ENCODE data around the gene PTPN9. TPM values are rescaled to one million over a fixed set of nuclear protein-coding genes. Genes with fewer than 3 reads are reported as not detected.

PTPN9 gene
- total and polyA plus RNA-seq, 2 of the 13 experiments (the other 11 are each of a cell fraction or from before 2014, with no cell fraction given), result 16.6 to 19.9 TPM

GRCh38 chr15:75452865-75453702 lies 126.0 kb downstream of the PTPN9 start (continued):
- TF ChIP-seq BORCS8-MEF2B (CRISPR knock-in tag; IDR thresholded peaks at IDR 0.05) (peak; percentile 14; the same call in 1 of the 2 replicates), ZNF143 (CRISPR knock-in tag; IDR thresholded peaks at IDR 0.05) (no peak), RARG (CRISPR knock-in tag; IDR thresholded peaks at IDR 0.05; ENCODE audit: low read depth) (no peak), ZNF251 (CRISPR knock-in tag; IDR thresholded peaks at IDR 0.05) (no peak), ZNF704 (CRISPR knock-in tag; IDR thresholded peaks at IDR 0.05; ENCODE audit: borderline replicate concordance) (peak; percentile 63; the same call in 1 of the 2 replicates), ZMYM2 (CRISPR knock-in tag; IDR thresholded peaks at IDR 0.05) (no peak), ZNF547 (CRISPR knock-in tag; IDR thresholded peaks at IDR 0.05) (no peak), PAXIP1 (CRISPR knock-in tag; conservative IDR thresholded peaks at IDR 0.05) (no peak), ZSCAN25 (CRISPR knock-in tag; IDR thresholded peaks at IDR 0.05) (no peak; the same call in 1 of the 2 replicates), ZFY (CRISPR knock-in tag; IDR thresholded peaks at IDR 0.05) (peak; percentile 28), ETV5 (CRISPR knock-in tag; IDR thresholded peaks at IDR 0.05; ENCODE audit: borderline replicate concordance) (no peak), ZNF232 (CRISPR knock-in tag; IDR thresholded peaks at IDR 0.05; ENCODE audit: borderline replicate concordance) (0 out of 2 replicates have a peak, but pooled peaks have one; percentile 29), TFDP1 (CRISPR knock-in tag; IDR thresholded peaks at IDR 0.05; ENCODE audit: borderline replicate concordance) (no peak; the same call in 1 of the 2 replicates), XBP1 (CRISPR knock-in tag; IDR thresholded peaks at IDR 0.05) (no peak), JARID2 (CRISPR knock-in tag; IDR thresholded peaks at IDR 0.05; ENCODE audit: insufficient replicate concordance) (no peak), GTF3A (CRISPR knock-in tag; conservative IDR thresholded peaks at IDR 0.05) (0 out of 2 replicates have a peak, but pooled peaks have one; percentile 32), HMG20A (CRISPR knock-in tag; IDR thresholded peaks at IDR 0.05; ENCODE audit: borderline replicate concordance) (no peak), WIZ (CRISPR knock-in tag; IDR thresholded peaks at IDR 0.05) (no peak)
- TF ChIP-seq, protein P1, sequence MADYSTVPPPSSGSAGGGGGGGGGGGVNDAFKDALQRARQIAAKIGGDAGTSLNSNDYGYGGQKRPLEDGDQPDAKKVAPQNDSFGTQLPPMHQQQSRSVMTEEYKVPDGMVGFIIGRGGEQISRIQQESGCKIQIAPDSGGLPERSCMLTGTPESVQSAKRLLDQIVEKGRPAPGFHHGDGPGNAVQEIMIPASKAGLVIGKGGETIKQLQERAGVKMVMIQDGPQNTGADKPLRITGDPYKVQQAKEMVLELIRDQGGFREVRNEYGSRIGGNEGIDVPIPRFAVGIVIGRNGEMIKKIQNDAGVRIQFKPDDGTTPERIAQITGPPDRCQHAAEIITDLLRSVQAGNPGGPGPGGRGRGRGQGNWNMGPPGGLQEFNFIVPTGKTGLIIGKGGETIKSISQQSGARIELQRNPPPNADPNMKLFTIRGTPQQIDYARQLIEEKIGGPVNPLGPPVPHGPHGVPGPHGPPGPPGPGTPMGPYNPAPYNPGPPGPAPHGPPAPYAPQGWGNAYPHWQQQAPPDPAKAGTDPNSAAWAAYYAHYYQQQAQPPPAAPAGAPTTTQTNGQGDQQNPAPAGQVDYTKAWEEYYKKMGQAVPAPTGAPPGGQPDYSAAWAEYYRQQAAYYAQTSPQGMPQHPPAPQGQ (CRISPR knock-in tag; IDR thresholded peaks at IDR 0.05; ENCODE audit: borderline replicate concordance), result no peak
- TF ChIP-seq, protein P2, sequence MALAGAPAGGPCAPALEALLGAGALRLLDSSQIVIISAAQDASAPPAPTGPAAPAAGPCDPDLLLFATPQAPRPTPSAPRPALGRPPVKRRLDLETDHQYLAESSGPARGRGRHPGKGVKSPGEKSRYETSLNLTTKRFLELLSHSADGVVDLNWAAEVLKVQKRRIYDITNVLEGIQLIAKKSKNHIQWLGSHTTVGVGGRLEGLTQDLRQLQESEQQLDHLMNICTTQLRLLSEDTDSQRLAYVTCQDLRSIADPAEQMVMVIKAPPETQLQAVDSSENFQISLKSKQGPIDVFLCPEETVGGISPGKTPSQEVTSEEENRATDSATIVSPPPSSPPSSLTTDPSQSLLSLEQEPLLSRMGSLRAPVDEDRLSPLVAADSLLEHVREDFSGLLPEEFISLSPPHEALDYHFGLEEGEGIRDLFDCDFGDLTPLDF (CRISPR knock-in tag; IDR thresholded peaks at IDR 0.05), result no peak

Data from HepG2 (cell line).